H1 (cell line): ENCODE measurements around the gene BRD1.

Source experiments
- CEBPB ChIP-seq: IDR thresholded peaks from 2 replicates; pipeline ENCODE4 v1.6.1; 2012; ENCODE audit warnings: low read depth, low read length
- EP300 ChIP-seq, 2 experiments: IDR thresholded peaks; 1 replicate in 1 of 2; 2 replicates in 1 of 2; pipeline ENCODE4 v1.6.1; 2011 to 2012; ENCODE audit warnings: low read depth in 2 of 2, low read length in 2 of 2, mild to moderate bottlenecking in 2 of 2, borderline replicate concordance in 1 of 2, inconsistent platforms in 1 of 2, moderate library complexity in 1 of 2
- EZH2 ChIP-seq: fragments of 200-600 bp; sonication (generic); IDR thresholded peaks from 2 replicates; pipeline ENCODE4 v1.7.1; 2012; ENCODE audit warnings: low read depth, mild to moderate bottlenecking, moderate library complexity, low read length, inconsistent platforms; ENCODE audit not compliant: severe bottlenecking
- NRF1 ChIP-seq: IDR thresholded peaks from 2 replicates; pipeline ENCODE4 v1.6.1; 2011; ENCODE audit warnings: mild to moderate bottlenecking, low read depth, low read length, improper control_type of control experiment
- POLR2A ChIP-seq, 2 experiments: IDR thresholded peaks; 1 replicate in 1 of 2; 2 replicates in 1 of 2; pipeline ENCODE4 v1.6.1; 2011; ENCODE audit warnings: low read depth in 2 of 2, low read length in 2 of 2, mild to moderate bottlenecking in 2 of 2; ENCODE audit errors: control extremely low read depth in 1 of 2
- SP2 ChIP-seq: IDR thresholded peaks from 2 replicates; pipeline ENCODE4 v1.6.1; 2012; ENCODE audit warnings: mild to moderate bottlenecking, low read length, inconsistent platforms
- ZNF274 ChIP-seq: IDR thresholded peaks from 2 replicates; pipeline ENCODE4 v1.7.0; 2012; ENCODE audit warnings: low read length, borderline replicate concordance; ENCODE audit errors: extremely low read depth
- TF ChIP-seq, protein P1 (sequence below), 3 experiments: IDR thresholded peaks; 1 replicate in 2 of 3; 2 replicates in 1 of 3; pipeline versions ENCODE4 v1.5.1 to v1.6.1; 2011; ENCODE audit warnings: low read length in 3 of 3, mild to moderate bottlenecking in 3 of 3, inconsistent platforms in 2 of 3, low read depth in 1 of 3, moderate library complexity in 1 of 3; ENCODE audit not compliant: insufficient read depth in 1 of 3; ENCODE audit errors: control extremely low read depth in 1 of 3
- TF ChIP-seq, protein P2 (sequence below): IDR thresholded peaks from 2 replicates; pipeline ENCODE4 v1.6.1; 2011; ENCODE audit warnings: low read depth, mild to moderate bottlenecking, low read length; ENCODE audit not compliant: insufficient read depth

DNA sequence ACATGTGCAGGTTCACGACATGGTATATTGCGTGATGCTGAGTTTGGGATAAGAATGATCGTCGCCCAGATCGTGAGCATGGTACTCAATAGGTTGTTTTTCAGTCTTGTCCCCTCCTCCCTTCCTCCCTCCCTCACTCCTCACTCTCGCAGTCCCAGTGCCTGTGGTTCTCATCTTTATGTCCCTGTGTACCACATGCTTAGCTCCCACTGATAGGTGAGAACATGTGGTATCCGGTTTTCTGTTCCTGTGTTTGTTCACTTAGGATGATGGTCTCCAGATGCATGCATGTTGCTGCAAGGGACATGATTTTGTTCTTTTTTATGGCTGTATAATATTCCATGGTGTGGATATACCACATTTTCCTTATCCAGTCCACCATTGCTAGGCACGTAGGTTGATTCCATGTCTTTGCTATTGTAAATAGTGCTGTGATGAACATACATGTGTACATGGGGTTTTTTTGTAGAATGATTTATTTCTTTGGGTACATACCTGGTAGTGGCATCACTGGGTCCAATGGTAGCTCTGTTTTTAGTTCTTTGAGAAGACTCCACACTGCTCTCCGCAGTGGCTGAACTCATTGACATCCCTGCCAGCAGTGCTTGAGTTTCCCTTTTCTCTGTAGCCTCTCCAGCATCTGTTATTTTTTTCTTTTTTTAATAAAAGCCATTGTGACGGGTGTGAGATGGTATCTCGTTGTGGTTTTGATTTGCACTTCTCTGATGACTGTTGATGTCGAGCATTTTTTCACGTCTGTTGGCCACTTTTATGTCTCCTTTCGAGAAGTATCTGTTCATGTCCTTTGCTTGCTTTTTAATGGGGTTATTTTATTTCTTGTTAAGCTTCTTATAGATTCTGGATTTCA lies 42.4 kb upstream of the BRD1 start:
- TF ChIP-seq, protein P1, sequence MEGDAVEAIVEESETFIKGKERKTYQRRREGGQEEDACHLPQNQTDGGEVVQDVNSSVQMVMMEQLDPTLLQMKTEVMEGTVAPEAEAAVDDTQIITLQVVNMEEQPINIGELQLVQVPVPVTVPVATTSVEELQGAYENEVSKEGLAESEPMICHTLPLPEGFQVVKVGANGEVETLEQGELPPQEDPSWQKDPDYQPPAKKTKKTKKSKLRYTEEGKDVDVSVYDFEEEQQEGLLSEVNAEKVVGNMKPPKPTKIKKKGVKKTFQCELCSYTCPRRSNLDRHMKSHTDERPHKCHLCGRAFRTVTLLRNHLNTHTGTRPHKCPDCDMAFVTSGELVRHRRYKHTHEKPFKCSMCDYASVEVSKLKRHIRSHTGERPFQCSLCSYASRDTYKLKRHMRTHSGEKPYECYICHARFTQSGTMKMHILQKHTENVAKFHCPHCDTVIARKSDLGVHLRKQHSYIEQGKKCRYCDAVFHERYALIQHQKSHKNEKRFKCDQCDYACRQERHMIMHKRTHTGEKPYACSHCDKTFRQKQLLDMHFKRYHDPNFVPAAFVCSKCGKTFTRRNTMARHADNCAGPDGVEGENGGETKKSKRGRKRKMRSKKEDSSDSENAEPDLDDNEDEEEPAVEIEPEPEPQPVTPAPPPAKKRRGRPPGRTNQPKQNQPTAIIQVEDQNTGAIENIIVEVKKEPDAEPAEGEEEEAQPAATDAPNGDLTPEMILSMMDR (IDR thresholded peaks at IDR 0.05; ENCODE audit: control extremely low read depth in 1 of 3, insufficient read depth in 1 of 3, low read depth in 1 of 3, low read length in 3 of 3), result no peak
- no peak for TF ChIP-seq CEBPB
- TF ChIP-seq POLR2A (IDR thresholded peaks at IDR 0.05; ENCODE audit: control extremely low read depth in 1 of 2, low read depth in 2 of 2, low read length in 2 of 2), result no peak
- no peak for TF ChIP-seq NRF1
- no peak for TF ChIP-seq SP2
- TF ChIP-seq EP300 (IDR thresholded peaks at IDR 0.05; ENCODE audit: borderline replicate concordance in 1 of 2, low read depth in 2 of 2, low read length in 2 of 2), result no peak
- TF ChIP-seq, protein P2, sequence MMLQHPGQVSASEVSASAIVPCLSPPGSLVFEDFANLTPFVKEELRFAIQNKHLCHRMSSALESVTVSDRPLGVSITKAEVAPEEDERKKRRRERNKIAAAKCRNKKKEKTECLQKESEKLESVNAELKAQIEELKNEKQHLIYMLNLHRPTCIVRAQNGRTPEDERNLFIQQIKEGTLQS, result no peak
- no peak for TF ChIP-seq EZH2
- no peak for TF ChIP-seq ZNF274
